HG03135 (cell line): ENCODE data around the gene TRPM2.

Experiments
- ATAC-seq: cut with Tn5 transposase; IDR thresholded peaks from one replicate; pipeline ENCODE4 v1.9.1; 2021; ENCODE audit warnings: mild to moderate bottlenecking, moderate library complexity; ENCODE audit not compliant: unreplicated experiment

Gene TRPM2

DNA sequence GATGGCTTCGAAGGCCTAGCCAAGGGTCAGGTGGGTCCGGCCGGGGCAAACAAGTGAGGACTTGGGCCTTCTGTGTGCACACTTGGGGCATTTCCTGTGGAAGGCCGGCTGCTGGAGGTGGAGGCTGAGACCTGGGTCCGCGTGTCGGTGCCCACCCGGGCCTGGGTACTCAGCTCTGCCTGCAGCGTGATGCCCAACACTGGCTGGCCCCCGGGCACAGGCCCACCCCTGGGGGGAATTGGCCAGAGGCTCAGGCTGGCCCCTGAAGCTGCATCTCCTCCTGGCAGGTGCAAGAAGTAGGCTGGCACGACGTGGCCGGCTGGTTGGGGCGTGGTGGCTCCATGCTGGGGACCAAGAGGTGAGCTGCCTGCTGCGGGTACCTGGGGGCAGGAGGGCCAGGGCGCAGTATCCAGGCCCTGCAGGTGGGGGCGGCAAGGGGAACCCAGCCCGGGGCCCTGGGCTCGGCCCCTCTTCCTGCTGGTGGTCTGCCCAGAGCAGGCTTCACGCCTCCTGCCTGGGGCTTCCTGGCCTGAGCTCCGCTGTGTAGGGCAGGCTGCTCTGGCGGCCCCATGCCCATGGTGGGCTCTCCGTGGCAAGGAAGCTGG, 31.5 kb upstream of the TRPM2 start:
- no peak for ATAC-seq

DNA sequence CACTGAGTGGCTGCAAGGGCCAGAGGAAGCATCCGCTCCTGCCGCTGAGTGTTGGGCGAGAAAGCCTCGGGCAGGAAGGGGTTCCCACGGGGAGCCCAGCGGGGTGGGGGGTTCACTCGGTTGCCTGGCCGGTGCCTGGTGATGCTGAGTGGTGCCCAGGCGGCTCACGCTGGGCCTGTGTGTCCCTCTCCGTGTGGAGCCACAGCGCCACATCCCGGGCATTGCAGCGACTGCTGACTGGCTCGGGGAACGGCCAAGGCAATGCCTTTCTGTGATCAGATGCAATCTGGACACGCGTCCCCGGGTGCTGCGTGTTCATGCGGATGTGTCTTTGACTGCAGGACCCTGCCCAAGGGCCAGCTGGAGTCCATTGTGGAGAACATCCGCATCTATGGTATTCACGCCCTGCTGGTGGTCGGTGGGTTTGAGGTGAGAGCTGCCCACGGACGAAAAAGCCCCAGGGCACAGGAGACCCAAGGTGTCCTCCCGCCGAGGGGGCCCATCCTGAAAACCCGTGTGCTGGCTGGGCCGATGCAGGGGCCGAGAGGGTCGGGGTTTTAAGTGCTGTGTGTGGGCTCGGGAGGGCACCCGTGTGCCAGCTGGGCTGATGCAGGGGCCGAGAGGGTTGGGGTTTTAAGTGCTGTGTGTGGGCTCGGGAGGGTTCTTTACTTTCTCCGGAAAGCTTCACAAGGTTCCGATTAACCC, 30.6 kb upstream of the TRPM2 start:
- no peak for ATAC-seq

GRCh38 chr21:44323591-44323990, 29.8 kb upstream of the TRPM2 start:
- ATAC-seq, result no peak

GRCh38 chr21:44324106-44324853, 29.1 kb upstream of the TRPM2 start:
- ATAC-seq, result no peak

DNA sequence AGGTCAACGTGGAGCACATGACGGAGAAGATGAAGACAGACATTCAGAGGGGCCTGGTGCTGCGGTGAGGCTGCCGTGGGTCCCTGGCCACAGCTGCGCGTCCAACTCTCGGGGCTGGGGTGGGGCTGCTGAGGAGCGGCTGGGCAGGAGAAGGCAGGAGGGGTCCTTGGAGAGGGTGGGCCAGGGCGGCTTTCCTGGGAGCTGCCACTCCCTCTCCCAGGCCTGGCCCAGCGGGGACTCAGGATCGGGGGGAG, 28.6 kb upstream of the TRPM2 start:
- ATAC-seq, result no peak

DNA sequence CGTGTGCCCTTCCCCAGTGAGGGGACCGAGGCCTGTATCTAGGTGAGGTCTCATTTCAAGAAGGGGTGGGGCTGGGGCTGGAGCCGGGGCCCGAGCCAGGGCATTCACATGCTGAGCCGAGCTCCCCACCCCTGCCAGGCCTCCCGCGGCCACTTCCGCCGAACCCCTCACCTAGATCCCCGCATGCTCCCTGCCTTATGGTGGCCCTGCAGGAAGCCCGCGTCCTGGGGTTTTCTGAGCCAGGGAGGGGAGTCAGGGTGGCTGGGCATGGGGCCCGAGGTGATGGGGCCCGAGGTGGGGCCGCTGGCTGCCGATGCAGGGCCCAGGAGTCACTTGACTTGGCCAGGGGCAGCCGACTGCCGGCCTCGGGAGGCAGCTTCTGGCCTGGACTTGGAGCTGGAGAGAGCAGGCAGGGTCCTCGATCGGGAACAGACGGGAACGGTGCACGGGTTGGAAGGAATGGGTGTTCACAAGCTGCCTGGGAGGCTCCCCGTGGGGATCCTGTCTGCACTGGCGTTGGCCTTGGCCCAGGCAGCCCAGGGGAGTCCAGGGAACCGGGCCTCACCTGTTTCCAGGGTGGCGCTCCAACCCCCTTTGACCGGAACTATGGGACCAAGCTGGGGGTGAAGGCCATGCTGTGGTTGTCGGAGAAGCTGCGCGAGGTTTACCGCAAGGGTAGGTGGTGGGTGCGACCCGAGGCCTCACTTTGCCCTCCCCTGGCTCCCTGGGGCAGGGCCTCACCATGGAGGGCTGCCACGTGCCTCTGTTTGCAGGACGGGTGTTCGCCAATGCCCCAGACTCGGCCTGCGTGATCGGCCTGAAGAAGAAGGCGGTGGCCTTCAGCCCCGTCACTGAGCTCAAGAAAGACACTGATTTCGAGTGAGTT, 27.8 kb upstream of the TRPM2 start:
- ATAC-seq, result no peak

GRCh38 chr21:44326272-44326647, 27.2 kb upstream of the TRPM2 start:
- ATAC-seq, result no peak

GRCh38 chr21:44326716-44327602, 26.5 kb upstream of the TRPM2 start:
- no peak for ATAC-seq

DNA sequence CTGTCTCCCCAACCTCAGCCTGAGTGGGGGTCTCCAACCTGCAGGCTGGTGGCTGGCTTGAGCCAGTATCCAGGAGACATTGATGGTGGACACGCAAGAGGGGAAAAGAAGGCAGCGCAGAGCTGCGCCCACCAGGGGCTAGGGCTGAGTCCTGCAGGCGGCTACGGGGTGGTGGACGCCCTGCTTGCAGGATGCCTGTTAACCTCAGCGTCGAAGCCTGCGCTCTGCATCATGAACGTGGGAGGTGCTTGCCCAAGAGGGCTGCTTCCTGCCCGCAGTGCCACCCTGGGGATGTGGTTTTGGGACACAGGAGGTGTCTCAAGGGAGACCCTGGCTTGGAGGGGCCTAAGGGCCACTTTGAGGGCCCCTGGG, 25.8 kb upstream of the TRPM2 start:
- no peak for ATAC-seq

DNA sequence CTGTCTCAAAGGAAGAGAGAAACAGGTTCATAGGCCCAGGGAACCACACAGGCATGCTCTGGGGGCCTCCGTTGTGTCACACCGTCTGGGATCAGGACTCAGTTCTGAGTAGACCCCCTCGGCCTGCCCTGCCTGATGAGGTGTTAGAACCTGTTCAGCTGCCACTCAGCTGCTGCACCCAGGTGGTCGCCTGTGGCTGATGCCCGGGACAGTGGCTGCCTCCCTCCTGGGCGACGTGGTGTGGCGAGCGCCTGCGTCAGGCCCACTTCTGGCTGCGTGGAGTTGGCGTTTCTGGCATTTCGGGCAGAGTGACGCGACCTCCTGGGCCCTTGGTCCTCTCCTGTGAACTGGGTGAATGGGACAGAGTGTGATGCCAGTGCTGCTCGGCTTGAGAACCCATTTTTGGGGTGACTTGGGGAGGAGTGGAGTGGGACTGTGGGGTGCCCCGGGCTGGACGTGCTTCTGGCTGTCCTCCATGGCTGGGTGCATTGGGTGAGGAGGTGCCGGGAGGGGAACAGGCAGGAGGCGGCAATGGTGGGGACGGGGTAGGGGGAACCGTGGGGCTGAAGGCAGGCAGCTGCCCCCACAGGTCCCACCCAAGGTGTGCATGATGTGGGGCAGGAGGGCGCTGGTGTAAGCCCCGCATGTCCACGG, 25.1 kb upstream of the TRPM2 start:
- ATAC-seq, result no peak

- ATAC-seq, result no peak
These were observed 24.1 kb upstream of the TRPM2 start for GRCh38 chr21:44329086-44329889.

- no peak for ATAC-seq
These were observed 23.3 kb upstream of the TRPM2 start for GRCh38 chr21:44329971-44330681.

- ATAC-seq, result no peak
These were observed 22.7 kb upstream of the TRPM2 start for GRCh38 chr21:44330698-44331097.

DNA sequence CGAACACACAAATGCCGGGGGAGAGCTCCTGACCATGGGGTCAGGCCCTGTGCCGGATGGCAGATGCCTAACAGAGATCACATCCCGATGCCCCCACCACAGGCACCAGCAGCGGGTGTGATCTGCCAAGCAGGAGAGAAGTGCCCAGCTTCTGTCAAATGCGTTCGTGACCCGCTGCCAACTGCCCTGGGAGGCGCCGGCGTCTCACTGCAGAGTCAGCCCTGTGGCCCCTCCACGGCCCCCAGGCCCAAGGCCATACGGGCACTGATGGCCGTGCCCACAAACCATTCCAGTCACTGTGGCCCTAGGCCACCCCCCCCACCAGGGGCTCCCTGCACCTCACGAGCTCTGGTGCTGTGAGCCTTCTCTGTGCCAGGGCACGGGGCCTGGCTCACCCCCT, 22.2 kb upstream of the TRPM2 start:
- no peak for ATAC-seq

DNA sequence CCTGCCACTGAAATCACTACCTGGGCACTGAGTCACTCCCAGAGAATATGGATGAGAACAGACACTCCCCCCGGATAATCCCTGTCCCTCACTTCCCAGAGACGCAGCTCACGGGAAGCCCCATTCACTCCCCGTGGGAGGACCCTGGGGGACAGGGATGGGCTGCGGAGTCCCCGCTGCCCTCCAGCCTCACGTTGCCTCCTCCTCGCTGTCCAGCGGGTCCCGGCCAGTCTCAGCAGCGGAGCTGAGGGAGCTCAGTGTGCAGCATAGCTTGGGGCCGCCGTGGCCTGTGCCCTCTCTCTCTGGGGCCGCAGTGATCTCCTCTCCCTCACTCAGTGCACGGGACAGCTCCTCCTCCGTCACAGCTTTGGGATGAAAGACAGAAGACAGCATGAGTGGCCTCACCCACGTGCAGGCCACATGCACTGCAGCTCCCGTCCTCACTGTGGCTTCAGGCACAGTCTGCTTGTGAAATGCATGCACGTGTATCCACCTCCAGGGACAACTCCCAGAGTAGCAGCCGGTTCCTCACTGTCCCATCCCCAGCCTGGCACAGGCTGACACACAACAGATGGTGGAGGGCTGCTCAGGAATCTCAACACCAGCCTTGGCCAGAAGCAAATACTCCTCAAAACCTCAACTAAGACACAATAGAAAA, 21.6 kb upstream of the TRPM2 start:
- no peak for ATAC-seq

GRCh38 chr21:44332383-44332782, 21.0 kb upstream of the TRPM2 start:
- no peak for ATAC-seq

DNA sequence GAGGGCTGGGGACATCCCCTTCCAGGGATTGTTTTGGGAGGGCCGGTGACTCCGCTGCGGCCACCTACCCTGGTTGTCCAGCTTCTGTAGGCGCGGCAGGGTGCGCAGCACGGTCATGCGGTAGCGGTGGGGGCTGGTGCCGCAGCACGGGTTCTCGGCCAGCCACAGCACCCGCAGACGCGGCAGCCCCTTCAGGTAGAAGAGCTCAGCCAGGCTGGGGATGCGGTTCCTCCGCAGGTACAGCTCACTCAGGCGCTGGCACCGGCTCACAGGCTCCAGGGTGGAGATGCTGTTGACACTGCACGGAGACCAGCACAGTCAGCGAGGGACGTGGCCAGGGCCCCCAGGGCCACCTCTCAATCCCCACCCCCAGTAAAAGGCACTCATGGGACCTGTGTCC, 20.5 kb upstream of the TRPM2 start:
- ATAC-seq, result no peak
